ENCODE data around the gene NT5DC1. TPM values are rescaled to one million over a fixed set of nuclear protein-coding genes. Genes with fewer than 3 reads are reported as not detected.

The NT5DC1 gene
- total and polyA plus RNA-seq, 2 experiments from 2014 or later: 27.0 to 29.8 TPM

- no peak for TF ChIP-seq EZH2 (IDR thresholded peaks at IDR 0.05; ENCODE audit: low read depth, unreplicated experiment)
- no peak for TF ChIP-seq ETS1 (IDR thresholded peaks at IDR 0.05)
- no peak for TF ChIP-seq NANOG (IDR thresholded peaks at IDR 0.05; ENCODE audit: borderline replicate concordance)
- TF ChIP-seq JUNB (IDR thresholded peaks at IDR 0.05; ENCODE audit: unreplicated experiment): no peak
- no peak for TF ChIP-seq REST (IDR thresholded peaks at IDR 0.05; ENCODE audit: unreplicated experiment)
- no peak for TF ChIP-seq CREB1 (CRISPR knock-in tag; IDR thresholded peaks at IDR 0.05; ENCODE audit: low read depth)
- no peak for TF ChIP-seq ZNF331 (CRISPR knock-in tag; IDR thresholded peaks at IDR 0.05; ENCODE audit: low read depth)
- TF ChIP-seq POLR2AphosphoS5 (IDR thresholded peaks at IDR 0.05; ENCODE audit: low read depth): no peak
- no peak for TF ChIP-seq STAT1 (IDR thresholded peaks at IDR 0.05; ENCODE audit: unreplicated experiment)
- TF ChIP-seq ZNF114 (CRISPR knock-in tag; IDR thresholded peaks at IDR 0.05): no peak
Measured at GRCh38 chr6:116234689-116235088, 134.0 kb downstream of the NT5DC1 start (continued).

- Histone ChIP-seq H4K20me1 (replicated peaks; ENCODE audit: insufficient read depth) (no peaks in the 10 kb centered on the region), H3K36me3 (ENCODE audit: insufficient read depth) (peaks cover 15% of the 10 kb centered on the region), H3K79me2 (replicated peaks; ENCODE audit: insufficient read depth) (no peaks in the 10 kb centered on the region), H2AFZ (no peak overlapping the region), H3K9me2 (ENCODE audit: insufficient read depth) (no peaks in the 10 kb centered on the region), H3K4me3 (no peak overlapping the region), H3F3A (replicated peaks; ENCODE audit: low read depth) (no peaks in the 10 kb centered on the region), H3K27me3 (ENCODE audit: insufficient read depth) (no peaks in the 10 kb centered on the region), H3K4me1 (ENCODE audit: insufficient read depth) (no peaks in the 10 kb centered on the region), H3K4me2 (no peak overlapping the region), H3K27ac (ENCODE audit: low read depth) (no peak overlapping the region)
- DNase-seq (ENCODE audit: low spot score) (no peak), ATAC-seq (no peak)
- H3K27me3 Mint-ChIP-seq (ENCODE audit: insufficient read depth, low read depth, poor library complexity): peaks cover 2% of the 10 kb centered on the region
- H3K4me3 Mint-ChIP-seq: no peak overlapping the region
- no peaks in the 10 kb centered on the region for H3K4me1 Mint-ChIP-seq
- H3K27ac Mint-ChIP-seq: no peak overlapping the region
- TF ChIP-seq CTCF (conservative IDR thresholded peaks at IDR 0.05; ENCODE audit: low read depth in 2 of 2) (no peak), ETS1 (IDR thresholded peaks at IDR 0.05) (no peak)
- peaks cover 9% of the 10 kb centered on the region; the same call in 2 of the 3 replicates for H3K36me3 Mint-ChIP-seq (ENCODE audit: low read depth)
- no peaks in the 10 kb centered on the region for H3K9me3 Mint-ChIP-seq
Measured at GRCh38 chr6:116238083-116238482, 137.4 kb downstream of the NT5DC1 start.

Data from GM23338 (cell line).